Measurements from ENCODE around the gene POLE.

DNA sequence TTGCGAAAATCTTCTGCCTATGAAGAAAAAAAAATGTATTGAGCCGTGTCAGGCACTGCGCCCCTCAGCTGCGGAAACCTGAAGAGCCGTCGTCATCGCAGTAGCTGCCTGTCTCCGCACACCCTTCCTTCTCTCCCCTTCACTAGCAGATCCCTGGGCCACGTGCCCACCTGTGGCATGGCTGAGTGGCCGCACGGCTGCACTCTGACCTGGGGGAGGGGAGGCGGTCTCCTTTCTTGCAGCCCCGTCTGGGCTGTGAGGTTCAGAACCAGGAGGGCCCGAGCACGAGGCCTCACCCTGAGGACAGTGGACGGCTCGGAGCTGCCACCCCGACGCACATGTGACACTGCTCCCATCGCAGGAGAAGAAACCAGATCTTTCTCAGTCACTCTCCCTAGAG, 48.4 kb upstream of the POLE start:
- no peak for TF ChIP-seq POLR2A (IDR thresholded peaks at IDR 0.05)
- TF ChIP-seq, protein P1, sequence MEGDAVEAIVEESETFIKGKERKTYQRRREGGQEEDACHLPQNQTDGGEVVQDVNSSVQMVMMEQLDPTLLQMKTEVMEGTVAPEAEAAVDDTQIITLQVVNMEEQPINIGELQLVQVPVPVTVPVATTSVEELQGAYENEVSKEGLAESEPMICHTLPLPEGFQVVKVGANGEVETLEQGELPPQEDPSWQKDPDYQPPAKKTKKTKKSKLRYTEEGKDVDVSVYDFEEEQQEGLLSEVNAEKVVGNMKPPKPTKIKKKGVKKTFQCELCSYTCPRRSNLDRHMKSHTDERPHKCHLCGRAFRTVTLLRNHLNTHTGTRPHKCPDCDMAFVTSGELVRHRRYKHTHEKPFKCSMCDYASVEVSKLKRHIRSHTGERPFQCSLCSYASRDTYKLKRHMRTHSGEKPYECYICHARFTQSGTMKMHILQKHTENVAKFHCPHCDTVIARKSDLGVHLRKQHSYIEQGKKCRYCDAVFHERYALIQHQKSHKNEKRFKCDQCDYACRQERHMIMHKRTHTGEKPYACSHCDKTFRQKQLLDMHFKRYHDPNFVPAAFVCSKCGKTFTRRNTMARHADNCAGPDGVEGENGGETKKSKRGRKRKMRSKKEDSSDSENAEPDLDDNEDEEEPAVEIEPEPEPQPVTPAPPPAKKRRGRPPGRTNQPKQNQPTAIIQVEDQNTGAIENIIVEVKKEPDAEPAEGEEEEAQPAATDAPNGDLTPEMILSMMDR (IDR thresholded peaks at IDR 0.05) = no peak

All from heart left ventricle (tissue), 13 donors.